GM19397 (cell line): ENCODE measurements around the gene F10.

Experiments used
- ATAC-seq: cut with Tn5 transposase; IDR thresholded peaks from one replicate; pipeline ENCODE4 v1.9.1; 2021; ENCODE audit warnings: mild to moderate bottlenecking, moderate library complexity; ENCODE audit not compliant: unreplicated experiment

The F10 gene

DNA sequence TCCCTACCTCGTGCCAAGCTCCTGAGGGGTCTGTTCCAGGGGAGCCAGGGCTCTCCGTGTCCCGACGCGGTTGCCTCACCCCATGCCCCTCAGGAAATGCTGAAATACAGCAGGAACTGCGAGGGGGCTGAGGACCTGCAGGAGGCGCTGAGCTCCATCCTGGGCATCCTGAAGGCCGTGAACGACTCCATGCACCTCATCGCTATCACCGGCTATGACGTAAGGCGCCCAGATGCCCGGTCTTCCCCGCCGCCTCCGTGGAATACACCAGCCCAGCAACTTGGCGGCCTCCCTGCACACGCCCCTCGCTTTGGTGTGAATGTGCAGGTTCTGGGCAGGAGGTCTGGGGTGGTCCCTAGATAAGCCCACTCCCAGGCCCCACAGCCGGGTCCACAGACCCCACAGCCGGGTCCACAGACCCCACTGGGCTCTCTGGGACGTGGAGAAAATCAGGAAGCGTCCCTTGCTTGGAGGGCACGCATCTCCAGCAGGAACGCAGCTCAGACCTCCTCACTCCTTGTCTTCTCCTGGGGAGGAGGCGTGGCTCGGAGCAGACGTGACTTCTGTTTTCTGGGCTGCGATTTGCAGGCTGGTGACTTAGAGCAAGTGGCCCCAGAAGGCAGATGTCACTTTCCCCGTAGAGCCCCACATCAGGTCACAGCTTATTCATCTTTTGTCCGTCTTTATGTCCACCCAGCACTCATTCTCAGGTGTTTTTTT lies 36.4 kb upstream of the F10 start:
- no peak for ATAC-seq

DNA sequence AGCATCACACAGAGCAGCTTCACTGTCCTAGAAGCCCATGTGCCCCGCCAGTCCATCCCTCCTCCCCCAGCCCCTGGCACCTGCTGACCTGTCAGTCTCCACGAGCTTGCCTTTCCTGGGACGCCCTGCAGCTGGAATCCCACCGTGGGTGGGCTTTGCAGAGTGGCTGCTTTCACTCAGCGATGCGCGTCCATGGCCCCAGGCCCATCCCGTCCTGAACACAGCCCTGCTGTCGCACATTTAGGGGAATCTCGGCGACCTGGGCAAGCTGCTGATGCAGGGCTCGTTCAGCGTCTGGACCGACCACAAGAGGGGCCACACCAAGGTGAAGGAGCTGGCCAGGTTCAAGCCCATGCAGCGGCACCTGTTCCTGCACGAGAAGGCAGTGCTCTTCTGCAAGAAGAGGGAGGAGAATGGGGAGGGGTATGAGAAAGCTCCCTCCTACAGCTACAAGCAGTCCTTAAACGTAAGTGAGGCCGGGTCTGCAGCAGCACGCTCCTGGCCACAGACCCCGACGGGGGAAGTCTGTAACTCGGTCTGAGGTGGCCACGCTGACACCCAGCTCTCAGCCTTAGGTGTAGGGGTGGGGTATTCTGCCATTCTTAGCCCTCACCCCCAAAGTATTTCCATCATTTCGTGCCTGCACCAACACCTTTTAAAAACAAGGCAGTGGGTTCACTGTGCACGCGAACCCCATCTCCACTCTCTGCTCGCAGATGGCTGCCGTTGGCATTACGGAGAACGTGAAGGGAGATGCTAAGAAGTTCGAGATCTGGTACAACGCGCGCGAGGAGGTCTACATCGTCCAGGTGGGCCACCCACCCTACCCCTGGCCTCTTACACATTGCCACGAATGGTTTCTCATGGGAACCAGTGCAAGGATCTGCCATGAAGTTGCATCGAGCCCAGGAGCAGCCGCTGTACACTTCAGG lies 35.3 kb upstream of the F10 start:
- no peak for ATAC-seq

DNA sequence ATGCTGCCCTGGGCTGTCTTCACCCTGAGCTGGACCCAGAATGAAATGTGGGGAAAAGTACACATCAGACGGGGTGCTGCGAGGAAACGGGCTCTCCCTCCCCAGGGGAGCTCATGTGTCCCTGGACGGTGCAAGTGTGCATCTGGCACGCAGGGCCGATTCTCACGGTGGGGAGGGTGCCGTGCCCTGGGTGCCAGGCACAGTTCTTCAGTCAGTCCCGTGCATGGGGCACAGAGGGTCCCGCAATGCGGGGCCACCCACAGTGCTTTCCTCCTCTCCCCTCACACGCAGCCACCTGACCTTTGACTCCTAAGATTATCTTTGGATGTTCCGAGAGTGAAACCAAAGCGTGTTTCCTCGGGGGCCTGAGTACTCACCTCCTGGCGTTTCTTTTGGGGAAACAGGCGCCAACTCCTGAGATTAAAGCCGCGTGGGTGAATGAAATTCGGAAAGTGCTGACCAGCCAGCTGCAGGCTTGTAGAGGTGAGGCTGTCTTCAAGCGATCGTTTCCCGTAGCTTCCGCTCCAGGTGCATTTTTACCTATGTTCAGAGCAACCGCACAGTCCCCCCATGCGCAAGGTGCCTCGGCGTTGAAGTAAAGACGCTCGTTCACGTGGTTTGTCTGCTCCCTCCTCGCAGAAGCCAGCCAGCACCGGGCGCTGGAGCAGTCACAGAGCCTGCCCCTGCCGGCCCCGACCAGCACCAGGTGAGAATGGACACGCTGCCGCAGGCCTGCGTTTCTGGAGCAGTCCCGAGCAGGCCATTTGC lies 34.5 kb upstream of the F10 start:
- ATAC-seq, result no peak

DNA sequence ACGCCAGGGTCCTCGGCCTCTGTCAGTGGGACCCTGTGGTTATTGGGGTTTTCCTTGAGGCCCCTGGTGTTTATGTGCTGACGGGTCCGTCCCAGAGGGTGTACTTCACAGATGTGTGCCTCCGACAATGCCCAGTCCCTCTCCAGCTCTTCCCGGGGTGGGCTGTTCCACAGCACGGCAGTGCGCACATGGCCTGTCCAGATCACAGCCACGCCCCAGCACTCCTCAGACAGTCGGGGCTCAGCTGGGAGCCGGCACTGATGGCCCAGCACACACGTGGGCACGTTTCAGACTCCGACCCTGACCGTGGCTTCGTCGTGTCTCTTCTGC lies 33.9 kb upstream of the F10 start:
- ATAC-seq, result no peak

DNA sequence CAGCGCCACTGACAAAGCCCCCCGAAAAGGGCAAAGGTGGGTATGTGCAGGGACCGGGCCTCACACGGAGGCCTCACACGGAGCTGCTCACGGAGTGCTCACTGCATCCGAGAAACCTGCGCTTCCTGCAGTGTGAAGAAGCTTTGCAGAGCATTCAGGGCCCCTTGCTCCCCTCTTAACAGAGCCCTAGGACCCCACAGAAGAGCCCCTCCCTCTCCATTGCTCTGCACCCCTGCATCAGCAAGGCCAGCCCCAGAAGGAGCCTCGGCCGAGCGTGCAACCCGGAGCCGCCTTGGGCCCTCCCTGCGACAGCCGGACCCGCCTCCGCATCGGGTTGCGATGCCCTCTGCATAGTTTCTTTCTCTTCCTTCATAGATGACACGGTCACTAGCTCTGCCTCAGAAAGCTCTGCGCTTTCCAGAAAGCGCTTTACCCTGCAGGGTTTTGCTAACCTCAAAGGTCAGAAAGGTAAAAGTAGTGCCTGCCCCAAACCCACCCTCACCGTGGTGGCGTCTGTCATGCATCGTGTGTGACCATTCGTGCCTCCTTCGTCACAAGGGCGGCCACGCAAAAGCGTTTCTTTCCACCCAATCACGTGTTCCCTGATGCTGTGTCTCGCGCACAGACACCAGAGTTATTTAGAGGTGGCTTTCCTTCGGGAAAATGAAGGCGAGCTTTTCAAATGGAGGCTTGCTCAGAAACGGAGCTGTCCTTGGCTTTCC lies 32.7 kb upstream of the F10 start:
- ATAC-seq, result no peak

DNA sequence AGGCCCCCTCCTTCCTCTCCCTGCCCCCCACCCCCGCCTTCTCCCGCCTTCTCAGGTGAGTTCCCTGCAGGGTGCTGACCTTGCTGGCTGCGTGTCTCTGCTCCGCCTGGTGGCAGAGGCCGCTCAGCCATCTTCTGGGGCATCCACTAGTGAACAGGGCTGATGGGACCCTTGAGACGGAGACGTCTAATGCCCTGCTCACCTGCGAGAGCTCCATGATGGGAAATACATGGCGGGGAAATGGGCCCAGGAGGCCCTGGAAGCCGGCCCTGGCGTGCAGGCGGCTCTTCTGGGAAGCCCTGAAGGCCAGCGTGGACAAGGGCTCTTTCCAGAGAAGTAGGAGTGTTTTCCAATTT lies 32.2 kb upstream of the F10 start:
- no peak for ATAC-seq

DNA sequence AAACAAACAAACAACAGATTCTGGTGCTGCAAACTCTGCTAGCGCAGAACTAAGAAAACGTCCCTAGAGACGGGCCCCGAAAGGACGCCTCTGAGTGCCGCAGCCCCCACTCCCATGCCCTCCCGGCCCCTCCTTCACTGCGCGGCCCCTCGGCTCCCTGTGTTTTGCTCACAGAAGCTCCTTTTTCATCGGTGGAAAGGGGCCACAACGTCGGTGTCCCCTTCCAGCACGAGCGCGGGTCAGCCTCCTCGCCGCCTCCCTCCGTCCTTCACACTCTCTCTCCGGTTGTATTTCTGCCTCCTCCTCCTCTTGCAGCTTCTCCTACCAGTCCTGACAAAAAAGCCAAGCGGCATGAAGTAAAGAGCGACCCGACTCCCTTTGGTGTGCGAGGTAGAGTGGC lies 31.8 kb upstream of the F10 start:
- ATAC-seq, result no peak

DNA sequence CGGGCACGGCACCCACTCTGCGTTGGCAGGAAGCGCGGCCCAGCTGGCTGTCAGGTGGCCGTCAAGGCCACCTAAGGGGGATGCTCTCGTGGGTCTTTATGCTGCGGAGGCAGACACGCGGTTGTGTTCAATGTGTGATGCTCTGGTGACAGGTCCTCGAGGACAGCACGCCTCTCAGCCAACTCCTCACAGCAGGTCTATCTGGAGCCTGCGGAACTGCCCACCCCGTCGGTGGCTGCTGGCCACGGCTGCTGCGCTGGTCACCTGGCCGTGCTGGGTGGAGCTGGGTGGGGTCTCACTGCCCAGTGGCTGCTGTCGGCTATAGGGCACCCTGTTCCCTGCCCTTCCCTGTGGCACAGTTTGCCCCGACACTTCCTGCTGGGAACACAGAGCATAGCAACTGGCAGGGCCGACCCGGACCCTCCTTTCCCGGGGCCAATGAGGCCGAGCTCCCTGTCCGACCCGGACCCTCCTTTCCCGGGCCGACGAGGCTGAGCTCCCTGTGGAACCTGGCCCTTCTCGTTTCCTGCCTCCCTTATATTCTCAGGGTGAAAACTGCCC lies 31.3 kb upstream of the F10 start:
- no peak for ATAC-seq

DNA sequence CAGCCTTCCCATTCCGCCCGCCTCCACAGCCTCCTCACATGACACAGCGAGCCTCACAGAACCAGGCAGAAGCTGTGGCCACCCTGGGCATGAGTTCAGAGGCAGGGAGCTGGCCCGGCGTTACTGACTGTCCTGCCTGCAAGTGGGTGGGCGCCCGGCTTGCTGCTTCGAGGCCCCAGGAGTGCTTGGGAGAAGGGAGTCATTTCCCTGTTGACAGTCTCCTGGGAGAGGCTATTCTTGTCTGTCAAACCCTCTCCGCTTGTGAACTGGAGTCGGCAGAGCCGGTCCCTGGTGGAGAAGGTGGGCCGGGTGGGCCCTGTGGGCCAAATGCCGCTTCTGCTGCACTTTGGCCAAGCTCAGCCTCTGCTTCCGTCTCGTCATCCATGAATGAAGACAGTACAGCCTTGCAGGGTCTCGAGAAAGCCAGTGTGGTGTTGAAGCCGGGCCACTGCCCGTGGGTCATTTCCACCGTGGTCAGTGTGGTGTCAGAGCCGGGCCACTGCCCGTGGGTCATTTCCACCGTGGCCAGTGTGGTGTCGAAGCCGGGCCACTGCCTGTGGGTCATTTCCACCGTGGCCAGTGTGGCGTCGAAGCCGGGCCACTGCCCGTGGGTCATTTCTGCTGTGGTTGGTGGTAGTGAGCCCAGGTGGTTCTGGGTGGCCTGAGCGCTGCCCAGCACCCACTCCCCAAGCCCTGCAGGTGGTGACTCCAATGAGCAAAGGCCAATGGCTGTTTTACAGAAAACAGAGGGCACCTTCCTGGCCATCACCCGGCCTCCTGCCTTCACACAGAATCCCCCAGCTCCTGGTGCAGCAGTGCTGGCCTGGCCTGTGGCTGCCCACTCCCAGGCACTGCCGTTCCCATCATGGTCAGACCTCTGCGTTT lies 30.5 kb upstream of the F10 start:
- ATAC-seq, result no peak

DNA sequence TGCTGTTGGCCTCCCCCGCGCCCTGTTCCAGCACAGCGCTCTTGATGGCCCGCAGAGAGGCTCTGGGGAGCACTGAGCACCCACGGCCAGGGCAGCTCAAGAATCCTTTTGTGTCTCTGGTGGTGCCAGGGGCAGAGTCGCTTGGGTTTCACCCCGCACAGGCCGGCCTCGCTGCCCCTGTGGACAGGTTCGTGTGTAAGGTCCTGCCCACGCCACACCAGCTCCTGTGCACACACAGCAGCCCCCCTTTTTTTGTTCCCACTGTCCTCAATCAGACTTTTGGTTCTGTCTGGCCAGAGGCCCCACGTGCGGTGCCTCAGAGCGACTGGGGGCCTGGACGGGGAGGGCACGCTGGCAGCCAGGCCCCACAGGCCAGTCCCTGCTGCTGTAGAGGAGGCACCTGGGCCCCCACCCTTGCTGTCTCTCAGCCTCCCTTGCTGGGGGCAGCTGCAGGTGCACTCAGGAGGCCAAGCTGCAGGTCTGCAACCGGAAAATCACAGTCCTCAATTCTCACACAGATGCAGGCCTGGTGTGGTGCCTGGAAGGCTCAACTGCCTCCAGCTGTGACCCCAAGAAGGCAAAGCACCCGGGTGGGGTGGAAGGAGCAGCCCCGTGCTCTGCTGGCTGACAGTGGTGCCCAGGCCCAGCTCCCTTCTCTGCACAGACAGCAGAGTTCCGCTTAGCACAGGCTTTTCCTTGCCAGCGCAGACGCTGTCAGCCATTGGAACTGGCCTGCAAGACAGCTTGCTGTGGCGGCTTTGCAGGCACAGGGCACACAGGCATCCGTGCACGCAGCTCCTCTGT lies 29.6 kb upstream of the F10 start:
- ATAC-seq, result no peak

DNA sequence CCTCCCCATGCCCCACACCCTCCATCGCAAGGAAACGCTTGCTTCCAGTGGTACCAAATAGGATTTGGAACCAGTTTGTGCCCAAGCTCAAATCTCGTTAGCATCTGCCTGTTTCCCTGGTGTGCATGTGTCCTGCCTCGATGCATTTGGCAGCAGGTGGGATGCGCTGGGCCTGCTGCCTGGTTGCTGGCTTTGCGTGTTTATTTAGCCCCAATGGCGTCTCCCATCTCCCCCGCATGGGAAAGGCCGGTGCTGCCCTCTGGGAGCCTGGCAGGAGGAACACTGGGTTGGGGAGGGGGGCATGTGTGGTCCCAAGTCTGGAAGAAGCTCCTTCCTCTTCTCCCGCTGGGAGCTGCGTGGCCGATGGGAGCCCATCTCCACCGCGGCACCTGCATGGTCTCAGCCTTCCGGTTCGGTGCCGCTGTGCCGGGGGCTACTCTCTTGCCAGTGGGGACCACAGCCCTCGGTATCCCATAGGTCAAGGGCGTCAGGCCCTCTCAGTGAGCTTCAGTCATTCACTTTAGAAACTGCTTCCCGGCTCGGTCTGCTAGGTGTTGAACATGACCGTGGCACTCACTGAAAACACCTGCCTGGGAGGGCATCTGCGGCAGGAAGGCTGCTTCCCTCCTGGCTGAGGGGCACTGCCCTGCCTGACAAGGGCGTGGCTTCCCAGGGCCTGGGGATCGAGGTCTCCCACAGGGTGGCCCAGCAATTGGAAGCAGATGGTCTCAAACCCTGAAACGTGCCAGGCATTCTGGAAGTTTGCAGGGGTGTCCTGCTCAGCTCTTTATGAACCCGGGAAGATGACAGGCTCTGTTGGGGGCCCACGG lies 28.8 kb upstream of the F10 start:
- ATAC-seq, result no peak

DNA sequence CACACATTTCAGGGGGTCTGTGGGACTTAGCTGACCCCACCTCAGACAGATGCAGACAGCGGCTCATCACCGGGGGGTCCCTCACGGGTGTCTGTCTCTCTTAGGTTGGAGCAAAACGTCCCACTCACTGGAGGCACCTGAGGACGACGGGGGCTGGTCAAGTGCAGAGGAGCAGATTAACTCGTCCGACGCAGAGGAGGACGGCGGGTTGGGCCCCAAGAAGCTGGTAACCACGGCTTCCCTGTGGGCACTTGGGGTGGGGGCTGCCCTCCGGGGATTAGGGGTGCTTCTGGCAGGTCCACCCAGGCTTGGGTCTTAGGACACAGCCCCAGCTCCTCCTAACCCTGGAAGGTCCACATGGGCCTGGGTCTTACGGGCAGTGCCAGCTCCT lies 28.2 kb upstream of the F10 start:
- ATAC-seq, result no peak

DNA sequence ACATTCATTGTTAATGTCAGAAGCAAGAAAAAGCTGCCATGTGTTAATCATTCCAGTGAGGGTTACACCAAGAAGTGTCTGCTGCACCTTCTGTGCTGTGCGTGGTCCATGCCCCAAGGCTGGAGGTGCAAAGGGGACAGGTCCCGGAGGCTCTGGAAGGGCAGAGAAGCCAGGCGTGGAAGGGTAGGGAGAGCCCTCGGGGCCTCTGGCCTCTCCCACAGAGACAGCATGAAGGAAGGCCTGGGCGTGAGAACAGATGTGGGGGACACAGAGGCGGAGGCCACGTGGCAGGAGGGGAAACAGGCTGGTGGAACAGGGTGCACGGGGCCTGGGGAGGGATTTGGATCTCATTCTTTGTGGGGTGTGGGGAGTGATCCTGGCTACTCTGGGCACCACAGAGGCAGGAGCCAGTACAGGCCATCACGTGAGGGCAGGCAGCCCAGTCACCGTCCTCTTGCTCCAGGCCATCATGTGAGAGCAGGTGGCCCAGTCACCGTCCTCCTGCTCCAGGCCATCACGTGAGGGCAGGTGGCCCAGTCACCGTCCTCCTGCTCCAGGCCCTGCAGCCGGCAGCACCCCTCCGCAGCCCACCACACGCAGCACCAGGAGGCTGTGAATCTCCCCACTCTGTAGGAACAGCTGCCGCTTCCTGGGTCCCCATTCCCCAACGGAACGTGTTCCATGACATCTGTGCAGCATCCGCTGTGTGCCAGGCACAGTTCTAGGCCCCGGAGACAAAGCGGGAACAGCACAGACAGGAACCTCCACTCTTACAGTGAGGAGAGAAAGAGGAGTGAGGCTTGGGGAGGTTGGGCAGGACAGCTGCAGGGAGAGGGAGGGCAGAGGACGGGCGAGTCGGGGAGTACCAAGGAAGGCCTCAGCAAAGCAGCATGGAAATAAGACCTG lies 27.2 kb upstream of the F10 start:
- ATAC-seq, result no peak

DNA sequence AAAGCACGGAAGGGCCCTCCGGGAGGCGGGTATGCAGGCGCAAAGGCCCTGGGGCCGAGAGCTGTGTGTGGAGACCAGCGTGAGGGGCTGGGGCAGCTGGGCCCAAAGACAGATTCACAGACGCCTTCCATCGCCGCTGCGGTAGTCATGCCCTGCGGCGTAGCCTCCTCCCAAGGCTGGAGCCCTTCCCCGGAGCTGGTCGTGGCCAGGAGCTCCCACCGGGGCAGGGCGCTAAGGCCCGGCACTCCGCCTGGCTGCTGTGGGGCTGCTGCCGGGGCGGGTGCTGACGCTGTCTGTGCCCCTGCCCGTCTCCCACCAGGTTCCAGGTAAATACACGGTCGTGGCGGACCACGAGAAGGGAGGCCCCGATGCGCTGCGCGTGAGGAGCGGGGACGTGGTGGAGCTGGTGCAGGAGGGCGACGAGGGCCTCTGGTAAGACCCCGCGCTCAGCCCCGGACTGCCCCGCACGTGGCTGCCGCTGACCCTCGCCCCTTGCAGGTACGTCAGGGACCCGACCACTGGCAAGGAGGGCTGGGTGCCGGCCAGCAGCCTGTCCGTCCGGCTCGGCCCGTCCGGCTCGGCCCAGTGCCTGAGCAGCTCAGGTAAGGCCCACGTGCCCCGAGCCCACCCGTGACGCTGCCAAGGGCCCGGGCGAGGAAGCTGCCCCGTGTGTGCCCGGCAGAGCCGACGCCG lies 26.4 kb upstream of the F10 start:
- ATAC-seq, result no peak

DNA sequence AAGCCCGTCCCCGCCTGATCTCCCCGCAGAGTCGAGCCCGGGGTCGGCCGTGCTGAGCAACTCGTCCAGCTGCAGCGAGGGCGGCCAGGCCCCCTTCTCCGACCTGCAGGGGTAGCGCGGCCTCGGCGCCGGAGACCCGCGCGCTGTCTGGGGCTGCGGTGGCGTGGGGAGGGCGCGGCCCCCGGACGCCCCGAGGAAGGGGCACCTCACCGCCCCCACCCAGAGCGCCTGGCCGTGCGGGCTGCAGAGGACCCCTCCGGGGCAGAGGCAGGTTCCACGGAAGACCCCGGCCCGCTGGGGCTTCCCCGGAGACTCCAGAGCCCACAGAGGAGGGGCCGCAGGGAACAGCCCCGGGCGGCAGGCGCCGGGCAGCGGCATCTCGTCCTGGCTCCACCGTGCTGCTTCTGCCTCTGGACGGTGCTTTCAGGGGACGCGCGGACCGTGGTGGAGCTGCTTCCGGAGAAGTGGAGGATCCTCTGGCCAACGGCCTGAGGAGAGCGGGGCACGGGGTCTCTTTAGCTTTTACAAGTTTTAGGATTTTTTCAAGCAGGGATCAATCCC lies 25.8 kb upstream of the F10 start:
- ATAC-seq, result no peak

DNA sequence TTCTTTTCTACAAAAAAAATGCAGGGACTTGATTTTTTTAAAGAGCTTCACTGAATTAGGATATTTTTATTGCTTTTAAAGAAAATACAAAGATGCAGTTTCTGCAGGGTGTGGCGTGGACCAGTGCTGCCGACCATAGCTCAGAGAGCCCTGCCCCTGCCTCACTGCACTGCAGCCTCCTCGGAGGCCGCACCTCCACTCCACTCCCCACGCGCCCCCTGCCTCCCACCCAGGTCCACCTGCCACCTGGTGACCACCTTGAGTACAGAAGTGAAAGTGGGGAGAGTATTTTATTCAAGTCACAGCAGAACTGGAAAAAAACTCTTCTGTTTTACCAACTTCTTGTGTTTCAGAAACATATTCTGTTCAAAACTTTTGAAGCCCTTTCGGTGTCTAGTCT lies 24.9 kb upstream of the F10 start:
- ATAC-seq, result no peak
